HG03097 (cell line): ENCODE results near the gene MOXD1.
"Not testable (repeated sequence)": the region's sequence is repeated elsewhere in the genome, so short reads cannot be mapped to it uniquely, and the experiment has no call there.

ENCODE experiments used
- ATAC-seq: cut with Tn5 transposase; IDR thresholded peaks from one replicate; pipeline ENCODE4 v1.9.1; 2021; ENCODE audit not compliant: unreplicated experiment, low FRiP score

The MOXD1 gene

DNA sequence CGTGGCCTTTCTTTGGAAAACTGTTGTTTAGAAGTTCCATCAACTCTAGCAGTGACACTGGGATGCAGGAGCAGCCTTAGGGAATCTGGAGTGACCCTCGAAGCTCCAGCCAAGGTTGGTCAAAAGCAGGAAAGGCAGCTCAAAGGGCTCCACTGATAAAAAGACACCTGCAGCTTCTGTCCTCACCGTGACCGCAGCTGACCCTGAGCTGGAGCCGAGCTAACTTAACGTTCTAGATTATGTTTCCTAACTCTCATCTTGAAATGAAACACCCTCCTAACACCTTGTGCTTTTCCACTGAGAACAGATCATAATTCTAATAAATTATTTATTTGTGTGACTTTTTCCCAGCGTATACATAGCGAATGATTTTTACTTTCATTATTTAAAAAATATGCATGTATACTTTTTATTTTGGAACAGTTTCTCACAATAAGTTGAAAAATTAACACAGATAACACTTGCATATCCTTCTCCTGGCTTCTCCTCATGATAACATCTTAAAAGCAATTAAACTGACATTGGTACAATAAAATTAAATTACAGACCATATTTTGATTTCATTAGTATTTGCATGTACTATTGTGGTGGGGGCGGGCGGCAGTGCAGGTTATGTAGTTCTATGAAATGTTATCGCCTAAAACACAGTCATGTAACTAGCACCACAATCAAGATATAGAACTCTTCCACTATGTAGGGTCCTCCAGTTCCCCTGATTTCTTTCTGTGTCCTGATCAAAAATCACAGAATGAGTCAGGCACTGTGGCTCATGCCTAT lies 116.1 kb downstream of the MOXD1 start:
- ATAC-seq: no peak

DNA sequence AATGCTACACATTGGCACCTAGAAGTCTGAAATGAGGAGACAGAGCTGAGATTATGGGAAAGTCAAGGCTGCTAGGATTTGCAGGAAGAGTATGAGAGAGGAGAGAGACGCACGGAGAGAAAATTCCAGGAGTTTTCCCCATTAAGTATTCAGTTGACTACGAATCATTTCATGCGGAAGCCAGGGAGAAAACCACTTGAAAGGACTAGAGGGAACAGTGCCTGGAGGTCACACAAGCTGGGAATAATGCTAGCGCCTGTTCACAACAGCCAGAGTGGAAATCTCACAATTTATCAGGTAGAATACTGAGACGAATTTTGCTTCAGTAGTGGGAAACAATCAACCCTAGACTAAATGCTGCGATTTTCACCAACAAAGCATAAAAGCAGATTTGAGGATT lies 118.6 kb downstream of the MOXD1 start:
- no peak for ATAC-seq

DNA sequence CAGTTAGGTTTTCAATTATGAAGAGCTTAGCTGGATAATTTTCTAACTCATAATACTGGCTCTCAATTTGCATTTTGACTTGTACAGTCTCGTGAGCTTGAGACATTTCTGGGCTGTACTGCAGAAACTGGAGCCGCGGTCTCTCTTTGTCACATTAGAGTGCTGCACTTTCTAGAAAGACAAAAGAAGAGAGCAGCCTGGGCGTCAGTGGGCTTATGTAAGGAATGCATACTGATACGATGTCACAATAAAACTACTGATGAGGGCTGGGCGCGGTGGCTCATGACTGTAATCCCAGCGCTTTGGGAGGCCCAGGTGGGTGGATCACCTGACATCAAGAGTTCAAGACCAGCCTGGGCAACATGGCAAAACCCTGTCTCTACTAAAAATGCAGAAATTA lies 120.8 kb downstream of the MOXD1 start:
- ATAC-seq: no peak

DNA sequence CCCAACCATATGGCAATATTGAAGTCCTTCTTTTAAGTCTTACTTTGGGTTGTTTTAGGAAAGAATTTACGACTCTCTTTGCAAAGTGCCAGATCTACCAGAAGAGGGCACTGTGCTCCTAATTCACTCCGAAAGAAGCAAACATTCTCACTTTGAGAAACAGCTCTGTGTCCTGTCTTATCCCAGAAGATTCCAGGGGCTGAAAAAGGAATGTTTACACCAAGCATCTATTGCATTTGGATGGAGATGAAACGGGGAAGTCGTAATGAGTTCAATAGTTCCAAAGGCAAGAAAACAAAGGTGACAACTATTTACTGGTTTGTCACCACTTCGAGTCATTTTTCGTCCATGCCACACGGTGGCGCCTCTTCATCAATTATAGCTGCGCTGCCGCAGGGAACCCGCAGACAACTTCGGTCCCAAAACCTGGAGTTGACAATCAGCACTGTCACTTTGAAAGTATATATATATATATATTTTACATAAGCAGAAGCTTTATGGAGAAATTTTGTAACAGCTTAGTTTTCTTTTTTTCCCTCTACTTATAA lies 121.6 kb downstream of the MOXD1 start:
- peak; percentile 92 for ATAC-seq

DNA sequence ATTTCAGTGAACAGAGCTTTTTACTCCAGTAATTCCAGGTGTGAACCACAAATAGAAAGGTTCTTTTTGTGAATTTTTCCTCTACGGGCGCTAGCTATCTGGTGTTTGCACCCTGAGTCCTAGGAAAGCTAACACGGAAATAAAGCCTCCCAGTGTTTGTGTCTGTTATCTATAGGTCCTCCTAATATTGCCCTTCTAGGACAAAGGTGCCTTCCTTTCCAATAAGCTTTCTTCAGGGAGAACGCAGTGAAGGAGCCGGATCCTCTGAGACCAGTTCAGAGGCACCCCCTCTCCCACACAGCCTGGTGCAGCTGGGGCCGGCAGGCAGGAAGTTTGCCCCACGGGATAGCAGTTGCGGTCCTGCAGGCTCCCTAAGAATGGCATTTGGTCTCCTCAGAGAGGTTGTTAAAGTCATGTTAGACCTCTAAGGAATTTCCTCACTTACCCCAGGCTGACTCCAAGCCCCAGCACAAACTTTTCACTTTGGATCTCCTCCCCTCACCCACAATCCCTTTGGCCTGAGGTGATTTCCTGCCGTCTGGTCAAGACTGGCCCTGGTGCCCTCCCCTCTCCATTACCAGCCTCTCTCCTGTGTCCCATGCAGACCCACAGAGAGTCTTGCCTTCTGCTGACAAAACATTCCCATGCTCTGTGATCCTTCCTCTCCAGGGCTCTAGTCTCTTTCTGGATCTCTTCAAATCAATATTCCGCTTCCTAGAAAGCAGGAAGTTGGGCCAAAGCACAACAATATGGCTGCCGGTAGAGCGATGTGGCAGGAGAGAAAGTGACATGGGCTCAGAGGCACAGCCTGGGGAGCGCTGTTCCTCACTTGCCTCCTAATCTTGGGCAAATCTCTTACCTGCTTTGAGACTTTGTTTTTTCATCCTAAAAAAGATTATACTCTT lies 126.0 kb downstream of the MOXD1 start:
- no peak for ATAC-seq

DNA sequence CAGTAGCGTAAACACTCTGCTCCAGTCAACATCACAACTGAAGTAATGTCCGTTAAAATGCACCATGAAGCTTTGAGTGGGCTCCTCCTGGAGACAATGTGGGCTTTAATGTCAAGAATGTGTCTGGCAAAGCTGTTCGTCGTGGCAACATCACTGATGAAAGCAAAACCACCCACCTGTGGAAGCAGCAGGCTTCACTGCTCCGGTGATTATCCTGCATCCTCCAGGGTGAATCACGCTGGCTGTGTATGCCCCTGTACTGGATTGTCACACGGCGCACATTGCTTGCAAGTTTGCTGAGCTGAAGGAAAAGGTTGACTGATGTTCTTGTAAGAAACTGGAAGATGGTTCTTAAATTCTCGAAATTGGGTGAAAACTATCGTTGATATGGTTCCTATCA lies 128.5 kb downstream of the MOXD1 start:
- ATAC-seq: no peak

DNA sequence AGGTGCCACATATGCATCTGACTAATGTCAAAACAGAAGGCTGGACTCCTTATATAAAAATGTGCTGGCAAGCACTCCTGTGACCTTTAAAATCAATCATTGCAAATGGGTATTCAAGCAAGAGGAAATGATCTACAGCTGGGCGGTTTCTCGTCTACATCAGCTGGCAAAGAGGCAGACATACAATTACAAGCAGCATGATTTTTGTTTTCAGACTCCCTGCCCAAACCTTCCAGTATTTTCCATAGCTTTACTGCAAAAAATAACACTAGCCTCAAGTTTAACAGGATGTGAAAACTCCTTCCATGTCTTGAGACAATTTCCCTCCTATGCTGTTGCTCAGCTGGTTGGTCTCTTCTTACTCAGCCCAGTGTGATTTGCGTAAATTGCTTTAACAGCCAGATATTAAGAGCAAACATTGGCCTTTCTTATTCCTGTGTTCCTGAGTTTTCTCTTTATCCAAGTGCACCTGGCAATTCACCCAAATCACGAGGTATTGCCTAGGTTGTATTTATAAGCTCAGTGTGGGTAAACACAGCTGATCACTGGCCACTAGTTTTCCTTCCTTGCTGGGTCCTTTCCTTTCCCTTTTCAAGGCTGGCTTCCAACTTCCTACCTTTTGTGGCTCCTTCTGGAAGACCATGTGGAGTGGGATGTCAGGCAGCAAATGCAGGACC lies 130.4 kb downstream of the MOXD1 start:
- no peak for ATAC-seq

DNA sequence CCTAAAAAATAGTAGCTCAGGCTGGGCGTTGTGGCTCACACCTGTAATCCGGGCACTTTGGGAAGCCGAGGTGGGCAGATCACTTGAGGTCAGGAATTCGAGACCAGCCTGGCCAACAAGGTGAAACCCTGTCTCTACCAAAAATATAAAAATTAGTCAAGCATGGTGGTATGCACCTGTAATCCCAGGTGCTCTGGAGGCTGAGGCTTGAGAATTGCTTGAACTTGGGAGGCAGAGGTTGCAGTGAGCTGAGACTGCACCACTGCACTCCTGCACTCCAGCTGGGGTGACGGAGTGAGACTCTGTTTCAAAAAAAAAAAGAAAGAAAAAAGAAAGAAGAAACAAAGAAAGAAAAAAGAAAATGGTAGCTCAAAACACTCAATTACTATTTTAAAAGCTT lies 132.6 kb downstream of the MOXD1 start:
- ATAC-seq: not testable (repeated sequence)

DNA sequence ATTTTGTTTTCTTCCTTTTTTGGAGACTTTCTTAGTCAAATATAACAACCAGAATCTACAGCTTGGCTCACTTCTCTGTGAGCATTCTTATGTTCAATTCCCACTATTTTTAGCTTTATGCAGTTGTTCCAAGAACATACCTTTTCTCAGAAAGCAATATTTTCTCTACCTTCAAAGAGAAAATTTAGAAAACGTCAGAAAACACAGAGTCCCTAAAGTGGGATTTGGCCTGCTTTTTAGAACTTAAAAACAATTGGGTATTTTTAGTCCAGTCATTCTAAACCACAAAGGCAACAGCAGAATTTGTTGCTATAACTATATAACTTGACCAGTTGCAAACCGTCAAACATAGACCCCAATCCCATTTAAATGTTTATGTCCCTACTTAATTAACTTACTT lies 133.1 kb downstream of the MOXD1 start:
- ATAC-seq: no peak

DNA sequence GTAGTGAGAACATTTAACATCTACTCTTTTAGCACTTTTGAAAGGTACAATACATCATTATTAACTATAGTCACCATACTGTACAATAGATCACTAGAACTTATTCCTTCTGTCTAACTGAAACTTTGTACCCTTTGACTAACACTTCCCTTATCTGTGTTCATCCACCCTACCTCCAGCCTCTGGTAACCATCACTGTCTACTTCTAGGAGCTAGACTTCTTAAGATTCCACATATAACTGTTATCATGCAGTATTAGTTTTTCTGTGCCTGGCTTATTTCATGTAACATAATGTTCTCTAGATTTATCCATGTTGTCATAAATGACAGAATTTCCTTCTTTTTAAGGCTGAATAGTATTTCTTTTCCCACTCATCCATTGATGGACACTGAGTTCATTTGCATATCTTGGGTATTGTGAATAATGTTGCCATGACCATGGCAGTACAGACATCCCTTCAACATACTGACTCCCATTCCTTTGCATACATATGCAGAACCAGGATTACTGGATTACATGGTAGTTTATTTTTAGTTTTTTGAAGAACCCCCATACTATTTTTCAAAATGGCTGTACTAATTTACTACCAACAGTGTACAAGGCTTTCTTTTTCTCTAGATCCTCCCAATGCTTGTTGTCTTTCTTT lies 135.7 kb downstream of the MOXD1 start:
- no peak for ATAC-seq

DNA sequence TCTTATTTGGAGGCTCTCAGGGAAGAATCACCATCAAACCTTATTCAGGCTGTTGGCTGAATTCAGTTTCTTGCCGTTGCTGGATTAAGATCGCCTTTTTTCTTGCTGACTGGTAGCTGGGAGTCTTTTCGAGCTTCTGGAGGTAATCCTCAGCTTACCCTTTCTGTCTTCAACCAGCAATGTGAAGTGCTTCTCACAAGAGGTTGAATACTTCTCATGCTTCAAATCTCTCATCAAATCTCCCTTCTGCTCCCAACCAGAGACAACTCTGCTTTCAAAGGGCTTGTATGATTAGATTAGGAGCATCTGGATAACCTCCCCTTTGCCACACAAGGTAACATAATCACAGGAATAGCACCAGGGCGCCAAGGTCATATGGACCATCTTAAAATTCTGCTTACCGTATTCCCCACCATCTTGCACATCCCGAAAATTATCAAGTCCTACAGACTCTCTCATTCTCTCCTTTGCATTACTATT lies 137.2 kb downstream of the MOXD1 start:
- ATAC-seq: no peak

DNA sequence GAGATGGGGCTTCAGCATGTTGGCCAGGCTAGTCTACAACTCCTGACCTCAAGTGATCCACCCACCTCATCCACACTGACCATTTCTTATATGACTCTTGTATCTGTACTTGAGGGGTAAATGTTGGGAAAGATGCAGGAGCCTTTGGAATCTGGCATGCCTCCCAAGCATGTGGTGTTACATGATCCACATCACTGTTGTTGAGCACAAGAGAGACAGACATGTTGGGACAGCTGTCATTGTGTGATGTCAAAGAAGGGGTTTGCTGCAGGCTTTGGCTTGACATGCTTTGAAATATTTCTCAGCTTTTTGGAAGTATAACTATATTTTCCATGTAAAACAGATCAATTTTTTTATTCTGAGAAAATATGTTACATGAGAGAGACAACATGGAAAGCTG lies 139.9 kb downstream of the MOXD1 start:
- no peak for ATAC-seq

DNA sequence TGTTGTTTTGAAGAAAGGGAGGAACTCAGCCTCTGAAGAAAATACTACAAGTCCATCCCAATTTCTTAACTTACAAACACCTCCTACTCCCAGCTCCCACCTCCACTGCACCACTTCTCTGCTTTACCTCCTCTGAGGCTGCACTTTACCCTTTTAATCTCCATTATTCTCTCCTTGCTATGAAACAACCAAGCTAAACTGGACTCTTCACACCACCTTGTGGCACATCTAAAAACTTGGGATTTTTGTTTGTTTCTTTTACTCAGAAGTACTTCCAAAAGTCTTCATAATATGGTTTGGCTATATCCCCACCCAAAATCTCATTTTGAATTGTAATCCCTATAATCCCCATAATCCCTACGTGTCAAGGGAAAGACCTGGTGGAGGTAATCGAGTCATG lies 142.2 kb downstream of the MOXD1 start:
- no peak for ATAC-seq

DNA sequence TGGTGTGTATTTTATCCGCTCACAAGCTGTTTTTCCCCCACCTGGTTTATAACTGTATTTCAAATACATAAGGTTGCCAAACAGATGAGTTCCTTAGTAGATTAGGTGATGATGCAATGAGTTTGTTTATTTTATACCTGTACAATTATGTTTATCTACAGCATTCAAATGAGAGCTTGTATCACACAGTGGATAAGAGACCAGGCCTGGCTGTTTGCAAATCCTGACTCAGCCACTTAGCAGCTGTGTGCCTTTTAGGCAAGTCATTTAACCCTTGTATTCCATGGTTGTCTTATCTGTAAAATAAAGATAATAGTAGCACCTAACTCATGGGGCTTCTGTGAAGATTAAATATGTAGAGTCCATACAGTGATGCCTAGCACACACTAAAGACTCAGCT lies 143.7 kb downstream of the MOXD1 start:
- ATAC-seq: no peak

DNA sequence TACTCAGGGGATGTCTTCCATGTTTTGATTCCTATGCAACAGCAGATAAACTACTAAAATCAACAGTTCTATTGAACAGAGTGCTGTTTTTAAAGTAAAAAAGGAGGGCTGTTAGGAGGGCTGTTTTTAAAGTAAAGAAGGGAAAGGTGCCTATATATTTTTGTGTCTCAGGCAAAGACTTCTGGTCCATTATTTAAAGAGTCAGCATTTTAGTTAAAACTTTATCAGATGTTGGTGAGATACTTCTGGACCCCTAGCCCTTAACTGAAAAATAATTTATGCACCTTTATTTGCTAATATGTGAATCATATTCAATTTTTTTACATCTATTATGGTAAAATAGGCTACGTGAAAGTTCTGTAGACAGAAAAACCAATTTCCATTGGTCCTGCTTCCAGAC lies 144.8 kb downstream of the MOXD1 start:
- no peak for ATAC-seq

DNA sequence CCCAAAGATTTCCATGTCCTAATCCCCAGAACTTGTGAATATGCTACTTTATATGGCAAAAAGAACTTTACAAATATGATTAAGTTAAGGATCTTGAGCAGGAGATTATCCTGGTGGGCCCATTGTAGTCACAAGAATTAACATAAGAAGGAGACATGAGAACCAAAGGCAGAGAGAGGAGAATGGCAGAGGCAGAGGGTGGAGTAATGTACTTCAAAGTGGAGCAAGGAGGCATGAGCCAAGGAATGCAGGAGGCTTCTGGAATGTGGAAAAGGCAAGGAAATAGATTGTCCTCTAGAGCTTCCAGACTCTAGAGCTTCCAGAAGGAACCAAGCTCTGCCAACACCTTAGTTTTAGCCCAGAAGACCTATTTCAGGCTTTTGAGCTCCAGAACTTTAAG lies 147.4 kb downstream of the MOXD1 start:
- no peak for ATAC-seq

DNA sequence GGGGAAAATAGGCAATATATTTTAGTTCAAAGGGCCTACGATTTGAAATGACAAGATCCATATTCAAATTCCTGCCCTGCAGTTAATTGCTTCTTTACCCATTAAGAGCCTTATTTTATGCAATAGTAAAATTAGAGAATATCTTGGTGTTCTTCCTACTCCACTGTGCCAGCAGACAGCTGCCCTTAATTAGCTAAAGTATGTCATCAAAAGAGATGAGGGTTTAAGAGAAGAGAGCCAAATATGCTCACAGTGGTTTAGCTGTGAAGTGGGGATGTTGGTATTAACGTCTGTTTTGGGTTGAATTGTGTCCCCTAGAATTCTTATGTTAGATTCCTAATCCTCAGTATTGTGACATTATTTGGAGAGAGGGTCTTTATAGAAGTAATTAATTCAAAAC lies 148.1 kb downstream of the MOXD1 start:
- no peak for ATAC-seq

DNA sequence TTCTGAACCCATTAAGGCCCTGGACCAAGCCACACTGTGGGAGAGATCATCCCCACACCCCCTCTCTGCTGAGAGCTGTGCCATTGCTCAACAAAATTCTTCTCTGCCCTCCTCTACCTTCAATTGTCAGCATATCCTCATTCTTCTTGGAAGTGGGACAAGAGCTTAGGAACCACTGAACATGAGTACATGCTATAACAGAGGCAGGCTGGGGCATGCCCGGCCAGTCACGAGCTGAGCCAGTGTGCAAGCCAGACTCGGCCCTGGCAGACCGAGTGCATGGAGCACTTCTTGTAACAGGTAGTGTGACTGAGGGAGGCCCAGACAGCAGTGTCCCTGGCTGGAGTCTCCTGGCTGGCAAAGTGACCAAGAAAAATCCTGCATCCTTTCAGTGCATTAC lies 149.2 kb downstream of the MOXD1 start:
- no peak for ATAC-seq

DNA sequence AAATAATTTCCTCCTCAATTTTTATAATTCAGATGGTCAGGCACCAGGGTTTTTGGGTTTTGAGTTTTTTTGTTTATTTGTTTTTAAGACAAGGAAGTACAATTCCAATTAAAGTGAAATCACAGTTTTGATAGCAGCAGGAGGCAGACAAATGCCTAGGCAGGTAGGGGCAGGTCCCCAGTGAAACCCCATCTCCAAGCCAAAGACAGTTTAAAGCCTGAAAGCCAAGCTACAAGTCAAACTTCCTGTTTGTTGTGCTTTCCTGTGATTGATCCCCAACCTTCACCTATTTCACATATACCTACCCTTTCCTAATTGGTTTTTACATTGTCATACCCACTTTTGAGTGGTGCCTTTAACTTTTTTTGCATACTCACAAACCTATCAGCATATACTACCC lies 149.6 kb downstream of the MOXD1 start:
- ATAC-seq: no peak

DNA sequence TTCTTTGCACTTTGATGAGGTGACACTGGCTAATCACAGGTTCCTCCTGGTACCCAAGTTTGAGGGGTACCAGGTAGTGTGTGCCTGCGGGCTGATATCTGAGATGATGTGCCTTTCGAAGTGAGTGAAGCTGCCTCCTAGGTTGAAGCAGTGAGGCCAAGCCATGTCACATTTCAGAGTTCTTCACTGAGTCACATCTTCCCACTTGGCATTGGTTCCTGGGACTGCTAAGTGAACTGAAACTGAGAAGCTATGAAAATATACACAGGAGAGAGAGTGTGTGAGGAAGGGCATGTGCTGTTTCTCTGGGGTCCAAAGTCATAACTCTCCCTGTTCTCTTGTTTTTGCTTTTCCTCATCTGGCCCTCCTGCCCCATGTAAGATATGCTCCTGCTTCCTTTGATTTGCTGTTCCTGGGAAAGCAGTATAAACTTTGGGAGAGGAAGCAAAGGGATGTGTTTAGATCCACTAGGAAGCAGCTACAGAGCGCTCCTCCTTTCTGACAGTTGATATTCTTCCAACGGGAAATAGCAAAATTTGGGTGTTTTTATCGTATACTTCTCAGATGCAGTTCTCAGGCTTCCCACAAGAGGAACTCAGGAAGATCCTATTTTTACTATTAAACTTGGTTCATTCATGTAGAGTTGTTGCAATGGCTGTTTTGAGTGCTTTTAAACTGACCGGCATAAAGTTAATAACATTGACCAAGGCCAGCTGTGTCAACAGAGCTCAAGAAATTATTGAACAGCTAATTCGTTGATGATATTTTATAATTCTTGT lies 153.7 kb downstream of the MOXD1 start:
- ATAC-seq: no peak
